HepG2 (cell line): ENCODE results near the gene DUS2. TPM values are rescaled to one million over a fixed set of nuclear protein-coding genes. Genes with fewer than 3 reads are reported as not detected.

Source experiments
- ASH2L ChIP-seq: fragments of 300-600, 200-600 bp; sonication (generic); IDR thresholded peaks from 2 replicates; pipeline ENCODE4 v1.7.0; 2017; ENCODE audit warnings: low read depth, mild to moderate bottlenecking, moderate library complexity, mixed read lengths, low read length; ENCODE audit not compliant: insufficient read length
- KAT8 ChIP-seq: IDR thresholded peaks from 2 replicates; pipeline ENCODE4 v1.6.1; 2016; ENCODE audit warnings: missing genetic modification reagents, missing compliant biosample characterization
- KLF9 ChIP-seq: IDR thresholded peaks from 2 replicates; pipeline ENCODE4 v1.6.1; 2016; ENCODE audit warnings: low read depth
- MED1 ChIP-seq: sonication (generic); formaldehyde crosslinking; IDR thresholded peaks from 2 replicates; pipeline ENCODE4 v1.4.0; 2020; ENCODE audit warnings: missing genetic modification reagents
- SMYD3 ChIP-seq: sonication (generic); formaldehyde crosslinking; IDR thresholded peaks from 2 replicates; pipeline ENCODE4 v1.8.1; 2023; ENCODE audit warnings: mild to moderate bottlenecking, missing genetic modification reagents
- TP53 ChIP-seq: sonication (generic); formaldehyde crosslinking; conservative IDR thresholded peaks from 2 replicates; pipeline ENCODE4 v1.4.0; 2020; ENCODE audit warnings: missing genetic modification reagents
- USF2 ChIP-seq, 2 experiments: sonication (generic) in 1 of 2; formaldehyde crosslinking in 1 of 2; IDR thresholded peaks; 2 replicates each; pipeline versions ENCODE4 v1.5.1 to v1.6.1; 2011 to 2020; ENCODE audit warnings: borderline replicate concordance in 1 of 2, low read depth in 1 of 2, low read length in 1 of 2, mild to moderate bottlenecking in 1 of 2, missing genetic modification reagents in 1 of 2, moderate library complexity in 1 of 2
- ZNF280D ChIP-seq: sonication (generic); formaldehyde crosslinking; IDR thresholded peaks from 2 replicates; pipeline ENCODE4 v1.5.1; 2020; ENCODE audit warnings: mild to moderate bottlenecking, missing genetic modification reagents
- ZNF672 ChIP-seq: sonication (generic); formaldehyde crosslinking; IDR thresholded peaks from 2 replicates; pipeline ENCODE4 v1.8.1; 2022; ENCODE audit warnings: missing genetic modification reagents
- ZNF703 ChIP-seq: sonication (generic); formaldehyde crosslinking; IDR thresholded peaks from 2 replicates; pipeline ENCODE4 v1.5.1; 2020; ENCODE audit warnings: missing genetic modification reagents, mild to moderate bottlenecking, moderate library complexity, borderline replicate concordance
- polyA plus RNA-seq, 8 experiments: library from polyadenylated mRNA; depleted of rRNA in 3 of 8; stranded (reverse) in 7 of 8; unstranded in 1 of 8; fragments of >200 nt; fragmentation: Illumina TruSeq in 4 of 8; extraction: Trizol in 4 of 8; gene quantifications; 2 replicates each; pipeline versions ENCODE4 v1.2.1 to v1.2.3, GENCODE V29; 2011 to 2016; ENCODE audit warnings: low read depth in 4 of 8, missing spikeins in 1 of 8, mixed read lengths in 1 of 8; ENCODE audit not compliant: insufficient read depth in 1 of 8
- total RNA-seq, 5 experiments: library from RNA; depleted of rRNA; stranded (reverse); fragments of >200 nt; fragmentation: Illumina TruSeq; extraction: Trizol; gene quantifications; 2 replicates each; pipeline ENCODE4 v1.2.3, GENCODE V29; 2016; ENCODE audit warnings: low read depth in 1 of 5
- TF ChIP-seq, protein P1 (sequence below): sonication (generic); formaldehyde crosslinking; IDR thresholded peaks from 2 replicates; pipeline ENCODE4 v1.4.0; 2020; ENCODE audit warnings: missing genetic modification reagents, borderline replicate concordance
- TF ChIP-seq, protein P2 (sequence below): sonication (generic); formaldehyde crosslinking; IDR thresholded peaks from 2 replicates; pipeline ENCODE4 v1.4.0; 2020; ENCODE audit warnings: missing genetic modification reagents

DUS2 gene
- total and polyA plus RNA-seq, 2 of the 13 experiments (the other 11 are each of a cell fraction or from before 2014, with no cell fraction given): 17.8 to 25.1 TPM

DNA sequence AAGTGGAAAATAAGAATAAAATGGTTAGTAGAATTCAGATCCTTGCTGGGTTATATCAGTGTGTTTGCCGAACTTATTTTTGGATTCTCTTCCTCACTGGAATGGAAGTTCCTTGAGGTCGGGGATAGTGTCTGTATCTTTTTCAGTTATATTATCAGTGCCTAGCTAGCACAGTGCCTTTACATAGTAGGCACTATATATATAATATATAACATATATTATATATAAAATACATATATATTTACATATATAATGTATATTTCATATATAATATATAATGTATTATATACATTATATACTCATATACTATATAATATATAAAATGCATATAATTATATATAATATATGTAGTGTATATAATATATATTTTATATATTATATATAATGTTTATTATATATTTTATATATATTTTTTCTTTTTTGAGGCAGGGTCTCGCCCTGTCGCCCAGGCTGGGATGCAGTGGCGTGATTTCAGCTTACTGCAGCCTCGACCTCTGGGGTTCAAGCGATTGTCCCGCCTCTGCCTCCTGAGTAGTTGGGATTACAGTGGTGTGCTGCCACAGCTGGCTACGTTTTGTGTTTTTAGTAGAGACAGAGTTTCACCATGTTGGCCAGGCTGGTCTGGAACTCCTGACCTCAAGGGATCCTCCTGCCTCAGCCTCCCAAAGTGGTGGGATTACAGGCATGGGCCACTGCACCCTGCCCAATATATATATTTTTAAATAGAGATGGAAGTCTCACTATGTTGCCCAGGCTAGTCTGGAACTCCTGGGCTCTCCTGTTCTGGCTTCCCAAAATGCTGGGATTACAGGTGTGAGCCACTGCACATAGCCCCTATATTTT is 65.3 kb downstream of the DUS2 start (continued):
- TF ChIP-seq USF2 (IDR thresholded peaks at IDR 0.05; ENCODE audit: low read depth, low read length) (no peak), USF2 (CRISPR knock-in tag; IDR thresholded peaks at IDR 0.05; ENCODE audit: borderline replicate concordance) (no peak), KAT8 (CRISPR knock-in tag) (no peak), ZNF703 (no peak), KLF9 (no peak), ZNF280D (CRISPR knock-in tag) (no peak), MED1 (CRISPR knock-in tag) (no peak), TP53 (no peak), SMYD3 (CRISPR knock-in tag) (no peak), ASH2L (no peak), ZNF672 (CRISPR knock-in tag) (no peak)
- TF ChIP-seq, protein P1, sequence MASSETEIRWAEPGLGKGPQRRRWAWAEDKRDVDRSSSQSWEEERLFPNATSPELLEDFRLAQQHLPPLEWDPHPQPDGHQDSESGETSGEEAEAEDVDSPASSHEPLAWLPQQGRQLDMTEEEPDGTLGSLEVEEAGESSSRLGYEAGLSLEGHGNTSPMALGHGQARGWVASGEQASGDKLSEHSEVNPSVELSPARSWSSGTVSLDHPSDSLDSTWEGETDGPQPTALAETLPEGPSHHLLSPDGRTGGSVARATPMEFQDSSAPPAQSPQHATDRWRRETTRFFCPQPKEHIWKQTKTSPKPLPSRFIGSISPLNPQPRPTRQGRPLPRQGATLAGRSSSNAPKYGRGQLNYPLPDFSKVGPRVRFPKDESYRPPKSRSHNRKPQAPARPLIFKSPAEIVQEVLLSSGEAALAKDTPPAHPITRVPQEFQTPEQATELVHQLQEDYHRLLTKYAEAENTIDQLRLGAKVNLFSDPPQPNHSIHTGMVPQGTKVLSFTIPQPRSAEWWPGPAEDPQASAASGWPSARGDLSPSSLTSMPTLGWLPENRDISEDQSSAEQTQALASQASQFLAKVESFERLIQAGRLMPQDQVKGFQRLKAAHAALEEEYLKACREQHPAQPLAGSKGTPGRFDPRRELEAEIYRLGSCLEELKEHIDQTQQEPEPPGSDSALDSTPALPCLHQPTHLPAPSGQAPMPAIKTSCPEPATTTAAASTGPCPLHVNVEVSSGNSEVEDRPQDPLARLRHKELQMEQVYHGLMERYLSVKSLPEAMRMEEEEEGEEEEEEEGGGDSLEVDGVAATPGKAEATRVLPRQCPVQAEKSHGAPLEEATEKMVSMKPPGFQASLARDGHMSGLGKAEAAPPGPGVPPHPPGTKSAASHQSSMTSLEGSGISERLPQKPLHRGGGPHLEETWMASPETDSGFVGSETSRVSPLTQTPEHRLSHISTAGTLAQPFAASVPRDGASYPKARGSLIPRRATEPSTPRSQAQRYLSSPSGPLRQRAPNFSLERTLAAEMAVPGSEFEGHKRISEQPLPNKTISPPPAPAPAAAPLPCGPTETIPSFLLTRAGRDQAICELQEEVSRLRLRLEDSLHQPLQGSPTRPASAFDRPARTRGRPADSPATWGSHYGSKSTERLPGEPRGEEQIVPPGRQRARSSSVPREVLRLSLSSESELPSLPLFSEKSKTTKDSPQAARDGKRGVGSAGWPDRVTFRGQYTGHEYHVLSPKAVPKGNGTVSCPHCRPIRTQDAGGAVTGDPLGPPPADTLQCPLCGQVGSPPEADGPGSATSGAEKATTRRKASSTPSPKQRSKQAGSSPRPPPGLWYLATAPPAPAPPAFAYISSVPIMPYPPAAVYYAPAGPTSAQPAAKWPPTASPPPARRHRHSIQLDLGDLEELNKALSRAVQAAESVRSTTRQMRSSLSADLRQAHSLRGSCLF: no peak
- TF ChIP-seq, protein P2, sequence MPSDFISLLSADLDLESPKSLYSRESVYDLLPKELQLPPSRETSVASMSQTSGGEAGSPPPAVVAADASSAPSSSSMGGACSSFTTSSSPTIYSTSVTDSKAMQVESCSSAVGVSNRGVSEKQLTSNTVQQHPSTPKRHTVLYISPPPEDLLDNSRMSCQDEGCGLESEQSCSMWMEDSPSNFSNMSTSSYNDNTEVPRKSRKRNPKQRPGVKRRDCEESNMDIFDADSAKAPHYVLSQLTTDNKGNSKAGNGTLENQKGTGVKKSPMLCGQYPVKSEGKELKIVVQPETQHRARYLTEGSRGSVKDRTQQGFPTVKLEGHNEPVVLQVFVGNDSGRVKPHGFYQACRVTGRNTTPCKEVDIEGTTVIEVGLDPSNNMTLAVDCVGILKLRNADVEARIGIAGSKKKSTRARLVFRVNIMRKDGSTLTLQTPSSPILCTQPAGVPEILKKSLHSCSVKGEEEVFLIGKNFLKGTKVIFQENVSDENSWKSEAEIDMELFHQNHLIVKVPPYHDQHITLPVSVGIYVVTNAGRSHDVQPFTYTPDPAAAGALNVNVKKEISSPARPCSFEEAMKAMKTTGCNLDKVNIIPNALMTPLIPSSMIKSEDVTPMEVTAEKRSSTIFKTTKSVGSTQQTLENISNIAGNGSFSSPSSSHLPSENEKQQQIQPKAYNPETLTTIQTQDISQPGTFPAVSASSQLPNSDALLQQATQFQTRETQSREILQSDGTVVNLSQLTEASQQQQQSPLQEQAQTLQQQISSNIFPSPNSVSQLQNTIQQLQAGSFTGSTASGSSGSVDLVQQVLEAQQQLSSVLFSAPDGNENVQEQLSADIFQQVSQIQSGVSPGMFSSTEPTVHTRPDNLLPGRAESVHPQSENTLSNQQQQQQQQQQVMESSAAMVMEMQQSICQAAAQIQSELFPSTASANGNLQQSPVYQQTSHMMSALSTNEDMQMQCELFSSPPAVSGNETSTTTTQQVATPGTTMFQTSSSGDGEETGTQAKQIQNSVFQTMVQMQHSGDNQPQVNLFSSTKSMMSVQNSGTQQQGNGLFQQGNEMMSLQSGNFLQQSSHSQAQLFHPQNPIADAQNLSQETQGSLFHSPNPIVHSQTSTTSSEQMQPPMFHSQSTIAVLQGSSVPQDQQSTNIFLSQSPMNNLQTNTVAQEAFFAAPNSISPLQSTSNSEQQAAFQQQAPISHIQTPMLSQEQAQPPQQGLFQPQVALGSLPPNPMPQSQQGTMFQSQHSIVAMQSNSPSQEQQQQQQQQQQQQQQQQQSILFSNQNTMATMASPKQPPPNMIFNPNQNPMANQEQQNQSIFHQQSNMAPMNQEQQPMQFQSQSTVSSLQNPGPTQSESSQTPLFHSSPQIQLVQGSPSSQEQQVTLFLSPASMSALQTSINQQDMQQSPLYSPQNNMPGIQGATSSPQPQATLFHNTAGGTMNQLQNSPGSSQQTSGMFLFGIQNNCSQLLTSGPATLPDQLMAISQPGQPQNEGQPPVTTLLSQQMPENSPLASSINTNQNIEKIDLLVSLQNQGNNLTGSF (CRISPR knock-in tag): no peak
